Kidney epithelial cell (primary cell): ENCODE measurements around the gene ZNF749. TPM values are rescaled to one million over a fixed set of nuclear protein-coding genes. Genes with fewer than 3 reads are reported as not detected.

Experiments
- DNase-seq: peaks from one replicate; pipeline ENCODE4 v3.0.0-alpha.2; 2010; ENCODE audit warnings: low read depth
- H3K27me3 ChIP-seq: 2 replicates; pipeline ENCODE4 v1.6.0; 2011; ENCODE audit warnings: low read length; ENCODE audit not compliant: control insufficient read depth, insufficient read depth
- H3K36me3 ChIP-seq: 2 replicates; pipeline ENCODE4 v1.5.1; 2011; ENCODE audit warnings: low read length; ENCODE audit not compliant: control insufficient read depth, insufficient read depth
- H3K4me3 ChIP-seq: 2 replicates; pipeline ENCODE4 v1.5.1; 2011; ENCODE audit warnings: low read depth, mild to moderate bottlenecking, control low read depth, low read length
- total RNA-seq: library from RNA; depleted of rRNA; stranded (reverse); fragments of >200 nt; gene quantifications from 2 replicates; pipeline ENCODE4 v1.2.3, GENCODE V29; 2015
- TF ChIP-seq, protein P1 (sequence below): IDR thresholded peaks from 2 replicates; pipeline ENCODE4 v1.5.1; 2011; ENCODE audit warnings: mild to moderate bottlenecking, moderate library complexity, low read length, control low read depth, inconsistent platforms; ENCODE audit not compliant: insufficient read depth, poor library complexity, severe bottlenecking

ZNF749 gene
- total RNA-seq, 1 donor from 2014 or later, result 14.3 TPM

DNA sequence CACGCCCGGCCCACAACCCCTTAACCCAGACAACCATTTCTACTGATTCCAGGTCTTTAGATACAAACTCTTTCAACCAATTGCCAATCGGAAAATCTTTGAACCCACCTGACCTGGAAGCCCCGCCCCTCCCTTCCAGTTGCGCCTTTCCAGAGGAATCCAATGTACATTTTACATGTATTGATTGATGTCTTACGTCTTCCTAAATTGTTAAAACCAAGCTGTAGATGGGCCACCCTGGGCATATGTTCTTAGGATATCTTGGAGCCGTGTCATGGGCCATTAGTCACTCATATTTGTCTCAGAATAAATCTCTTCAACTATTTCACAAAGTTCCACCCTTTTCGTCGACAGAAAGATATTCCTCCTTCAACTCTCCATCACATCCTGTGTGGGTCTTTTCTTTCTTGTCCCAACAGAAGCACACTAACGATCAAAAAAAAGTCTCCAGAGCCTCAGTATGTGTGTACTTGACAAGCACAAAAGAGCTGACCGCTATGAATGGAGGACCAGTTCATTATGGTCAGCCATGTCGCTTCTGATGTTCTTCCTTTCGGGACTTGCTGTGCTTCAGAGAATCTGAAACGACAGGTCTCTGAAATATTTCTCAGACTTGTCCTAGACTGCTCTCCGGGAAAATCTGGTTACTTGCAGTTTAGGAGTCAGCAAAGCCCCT is 601 bp upstream of the ZNF749 start:
- no peak for DNase-seq
- TF ChIP-seq, protein P1, sequence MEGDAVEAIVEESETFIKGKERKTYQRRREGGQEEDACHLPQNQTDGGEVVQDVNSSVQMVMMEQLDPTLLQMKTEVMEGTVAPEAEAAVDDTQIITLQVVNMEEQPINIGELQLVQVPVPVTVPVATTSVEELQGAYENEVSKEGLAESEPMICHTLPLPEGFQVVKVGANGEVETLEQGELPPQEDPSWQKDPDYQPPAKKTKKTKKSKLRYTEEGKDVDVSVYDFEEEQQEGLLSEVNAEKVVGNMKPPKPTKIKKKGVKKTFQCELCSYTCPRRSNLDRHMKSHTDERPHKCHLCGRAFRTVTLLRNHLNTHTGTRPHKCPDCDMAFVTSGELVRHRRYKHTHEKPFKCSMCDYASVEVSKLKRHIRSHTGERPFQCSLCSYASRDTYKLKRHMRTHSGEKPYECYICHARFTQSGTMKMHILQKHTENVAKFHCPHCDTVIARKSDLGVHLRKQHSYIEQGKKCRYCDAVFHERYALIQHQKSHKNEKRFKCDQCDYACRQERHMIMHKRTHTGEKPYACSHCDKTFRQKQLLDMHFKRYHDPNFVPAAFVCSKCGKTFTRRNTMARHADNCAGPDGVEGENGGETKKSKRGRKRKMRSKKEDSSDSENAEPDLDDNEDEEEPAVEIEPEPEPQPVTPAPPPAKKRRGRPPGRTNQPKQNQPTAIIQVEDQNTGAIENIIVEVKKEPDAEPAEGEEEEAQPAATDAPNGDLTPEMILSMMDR, result no peak
- H3K27me3 ChIP-seq, result no peaks in the 10 kb centered on the region
- H3K36me3 ChIP-seq, result no peaks in the 10 kb centered on the region
- H3K4me3 ChIP-seq, result peak overlapping the region; percentile 84

- Histone ChIP-seq H3K27me3 (no peaks in the 10 kb centered on the region), H3K4me3 (peak overlapping the region; percentile 84), H3K36me3 (no peaks in the 10 kb centered on the region)
- no peak for DNase-seq
- TF ChIP-seq, protein P1, result no peak
These were observed 1.3 kb downstream of the ZNF749 start for GRCh38 chr19:57436417-57436816.

DNA sequence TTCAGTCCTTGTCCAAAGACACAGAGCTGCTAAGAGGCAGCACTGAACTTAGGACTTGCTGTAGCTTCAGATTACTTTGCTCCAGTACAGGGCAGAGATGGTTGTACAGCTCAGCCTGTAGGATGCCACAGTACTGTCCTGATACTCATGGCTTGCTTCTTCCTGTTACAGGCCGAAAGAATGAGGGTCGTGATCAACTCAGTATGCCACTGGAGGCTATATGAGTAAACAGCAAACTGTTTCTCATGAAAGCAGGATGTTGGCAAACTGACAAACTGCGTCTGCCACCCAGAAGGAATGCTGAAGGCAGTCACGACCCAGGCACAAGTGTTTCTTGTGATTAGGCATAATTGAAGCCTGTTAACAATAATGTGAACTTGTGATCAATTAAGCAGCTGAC is 2.8 kb downstream of the ZNF749 start:
- DNase-seq, result no peak
- Histone ChIP-seq H3K4me3 (no peak overlapping the region), H3K36me3 (no peaks in the 10 kb centered on the region), H3K27me3 (no peaks in the 10 kb centered on the region)
- TF ChIP-seq, protein P1, result no peak

GRCh38 chr19:57438925-57439324 is 3.8 kb downstream of the ZNF749 start:
- Histone ChIP-seq H3K27me3 (no peaks in the 10 kb centered on the region), H3K4me3 (no peak overlapping the region), H3K36me3 (peaks cover 1% of the 10 kb centered on the region)
- no peak for DNase-seq
- TF ChIP-seq, protein P1, result no peak

GRCh38 chr19:57441979-57442752 is 7.0 kb downstream of the ZNF749 start:
- Histone ChIP-seq H3K4me3 (no peak overlapping the region), H3K27me3 (no peaks in the 10 kb centered on the region), H3K36me3 (peaks cover 2% of the 10 kb centered on the region)
- TF ChIP-seq, protein P1, result no peak
- no peak for DNase-seq
